ENCODE measurements around the gene DHRS4. TPM values are rescaled to one million over a fixed set of nuclear protein-coding genes. Genes with fewer than 3 reads are reported as not detected.

Gene DHRS4
- total and polyA plus RNA-seq, 2 of the 13 experiments (the other 11 are each of a cell fraction or from before 2014, with no cell fraction given), result 23.9 to 45.1 TPM

Other genes with a start within 250 kb of the DHRS4 start
- 38.2 and 40.0 TPM in 2 replicates for gene DHRS4L2, start 35.2 kb downstream of the DHRS4 start, total RNA-seq (2016; rRNA removed; fragmentation: Illumina TruSeq; extraction: Trizol)
- 24.7 and 24.8 TPM in 2 replicates for gene DHRS4L2, start 35.2 kb downstream of the DHRS4 start, polyA plus RNA-seq (2011; rRNA removed)
- 0.13 and 0.27 TPM in 2 replicates for gene CARMIL3, start 98.2 kb downstream of the DHRS4 start, total RNA-seq (2016; rRNA removed; fragmentation: Illumina TruSeq; extraction: Trizol)
- gene CARMIL3, start 98.2 kb downstream of the DHRS4 start, polyA plus RNA-seq (2011; rRNA removed), result 0.55 and 0.85 TPM in 2 replicates
- gene CPNE6, start 117.8 kb downstream of the DHRS4 start, total RNA-seq (2016; rRNA removed; fragmentation: Illumina TruSeq; extraction: Trizol), result not detected in 2 replicates
- 0.03 TPM in 1 of 2 replicates, not detected in the other for gene CPNE6, start 117.8 kb downstream of the DHRS4 start, polyA plus RNA-seq (2011; rRNA removed)
- gene PCK2, start 140.5 kb downstream of the DHRS4 start, total RNA-seq (2016; rRNA removed; fragmentation: Illumina TruSeq; extraction: Trizol), result 118 and 129 TPM in 2 replicates
- gene PCK2, start 140.5 kb downstream of the DHRS4 start, polyA plus RNA-seq (2011; rRNA removed), result 272 and 316 TPM in 2 replicates
- 257 and 342 TPM in 2 replicates for gene DCAF11, start 161.0 kb downstream of the DHRS4 start, total RNA-seq (2016; rRNA removed; fragmentation: Illumina TruSeq; extraction: Trizol)
- gene DCAF11, start 161.0 kb downstream of the DHRS4 start, polyA plus RNA-seq (2011; rRNA removed), result 150 and 176 TPM in 2 replicates
- gene NRL, start 161.2 kb downstream of the DHRS4 start, total RNA-seq (2016; rRNA removed; fragmentation: Illumina TruSeq; extraction: Trizol), result 4.7 and 5.2 TPM in 2 replicates
- gene NRL, start 161.2 kb downstream of the DHRS4 start, polyA plus RNA-seq (2011; rRNA removed), result 2.5 and 3.4 TPM in 2 replicates
- 3.1 and 5.8 TPM in 2 replicates for gene FITM1, start 176.9 kb downstream of the DHRS4 start, total RNA-seq (2016; rRNA removed; fragmentation: Illumina TruSeq; extraction: Trizol)
- gene FITM1, start 176.9 kb downstream of the DHRS4 start, polyA plus RNA-seq (2011; rRNA removed), result 2.7 and 3.6 TPM in 2 replicates
- 608 and 713 TPM in 2 replicates for gene PSME1, start 182.4 kb downstream of the DHRS4 start, total RNA-seq (2016; rRNA removed; fragmentation: Illumina TruSeq; extraction: Trizol)
- 144 and 159 TPM in 2 replicates for gene PSME1, start 182.4 kb downstream of the DHRS4 start, polyA plus RNA-seq (2011; rRNA removed)
- 71.2 and 78.7 TPM in 2 replicates for gene EMC9, start 187.8 kb downstream of the DHRS4 start, total RNA-seq (2016; rRNA removed; fragmentation: Illumina TruSeq; extraction: Trizol)
- 60.5 and 63.9 TPM in 2 replicates for gene EMC9, start 187.8 kb downstream of the DHRS4 start, polyA plus RNA-seq (2011; rRNA removed)
- 716 and 834 TPM in 2 replicates for gene PSME2, start 192.8 kb downstream of the DHRS4 start, total RNA-seq (2016; rRNA removed; fragmentation: Illumina TruSeq; extraction: Trizol)
- 332 and 362 TPM in 2 replicates for gene PSME2, start 192.8 kb downstream of the DHRS4 start, polyA plus RNA-seq (2011; rRNA removed)
- gene RNF31, start 193.7 kb downstream of the DHRS4 start, total RNA-seq (2016; rRNA removed; fragmentation: Illumina TruSeq; extraction: Trizol), result 65.9 and 86.8 TPM in 2 replicates
- 48.2 and 59.0 TPM in 2 replicates for gene RNF31, start 193.7 kb downstream of the DHRS4 start, polyA plus RNA-seq (2011; rRNA removed)
- 13.8 and 14.9 TPM in 2 replicates for gene IRF9, start 207.5 kb downstream of the DHRS4 start, total RNA-seq (2016; rRNA removed; fragmentation: Illumina TruSeq; extraction: Trizol)
- gene IRF9, start 207.5 kb downstream of the DHRS4 start, polyA plus RNA-seq (2011; rRNA removed), result 49.7 and 60.9 TPM in 2 replicates
- 3.4 TPM in 1 of 2 replicates, not detected in the other for gene REC8, start 218.3 kb downstream of the DHRS4 start, total RNA-seq (2016; rRNA removed; fragmentation: Illumina TruSeq; extraction: Trizol)
- gene REC8, start 218.3 kb downstream of the DHRS4 start, polyA plus RNA-seq (2011; rRNA removed), result 14.7 and 17.3 TPM in 2 replicates
- 149 and 179 TPM in 2 replicates for gene IPO4, start 235.0 kb downstream of the DHRS4 start, total RNA-seq (2016; rRNA removed; fragmentation: Illumina TruSeq; extraction: Trizol)
- 37.4 and 39.0 TPM in 2 replicates for gene IPO4, start 235.0 kb downstream of the DHRS4 start, polyA plus RNA-seq (2011; rRNA removed)
- gene TM9SF1, start 241.7 kb downstream of the DHRS4 start, total RNA-seq (2016; rRNA removed; fragmentation: Illumina TruSeq; extraction: Trizol), result 56.4 and 110 TPM in 2 replicates
- gene TM9SF1, start 241.7 kb downstream of the DHRS4 start, polyA plus RNA-seq (2011; rRNA removed), result 83.2 and 85.1 TPM in 2 replicates